SK-N-SH (cell line): ENCODE data around the gene PRF1. TPM values are rescaled to one million over a fixed set of nuclear protein-coding genes. Genes with fewer than 3 reads are reported as not detected.

Experiments used
- CTCF ChIA-PET: fragments of 300-600, 350-600 bp; formaldehyde crosslinking; extraction: SDS; loops from one replicate; lab custom pipeline; 2021; lab: Yijun Ruan, JAX
- POLR2A ChIA-PET: fragments of 350-600 bp; sonication (Branson Sonifier 250); formaldehyde crosslinking; extraction: SDS; loops from one replicate; lab custom pipeline; 2020; ENCODE audit warnings: antibody characterized with exemption, inconsistent platforms; lab: Yijun Ruan, JAX
- DNase-seq: peaks from one replicate; pipeline ENCODE4 v3.0.0; 2012
- H2AFZ ChIP-seq: fragments of 200-600 bp; sonication (generic); 2 replicates; pipeline ENCODE4 v1.8.1; 2016; ENCODE audit warnings: antibody characterized with exemption, mild to moderate bottlenecking, low read depth
- H3F3A ChIP-seq: fragments of 200-600 bp; sonication (generic); replicated peaks from 2 replicates; pipeline ENCODE3; 2016; ENCODE audit warnings: antibody characterized with exemption, mild to moderate bottlenecking; ENCODE audit not compliant: insufficient read depth
- H3K27ac ChIP-seq, 2 experiments: fragments of 200-500 bp in 1 of 2; fragments of 200-600 bp in 1 of 2; sonication (Bioruptor generic) in 1 of 2; sonication (generic), shearing (Covaris generic) in 1 of 2; 2 replicates each; pipeline versions ENCODE4 v1.5.1 to v1.6.1; 2014 to 2016; ENCODE audit warnings: low read depth in 2 of 2, inconsistent platforms in 1 of 2, low read length in 1 of 2, mild to moderate bottlenecking in 1 of 2, mixed read lengths in 1 of 2
- H3K27me3 ChIP-seq: fragments of 200-600 bp; sonication (generic), shearing (Covaris generic); 2 replicates; pipeline ENCODE4 v1.6.1; 2016; ENCODE audit warnings: mixed run types; ENCODE audit not compliant: insufficient read depth
- H3K36me3 ChIP-seq, 2 experiments: fragments of 200-500 bp in 1 of 2; fragments of 200-600 bp in 1 of 2; sonication (Bioruptor generic) in 1 of 2; sonication (generic) in 1 of 2; replicated peaks in 1 of 2; 2 replicates each; pipeline versions ENCODE3 to v1.5.1; 2014 to 2016; ENCODE audit warnings: low read length in 1 of 2, mild to moderate bottlenecking in 1 of 2; ENCODE audit not compliant: insufficient read depth in 2 of 2, control insufficient read depth in 1 of 2
- H3K4me1 ChIP-seq, 2 experiments: fragments of 200-500 bp in 1 of 2; fragments of 200-600 bp in 1 of 2; sonication (Bioruptor generic) in 1 of 2; sonication (generic), shearing (Covaris generic) in 1 of 2; 2 replicates each; pipeline versions ENCODE4 v1.5.1 to v1.6.1; 2014 to 2016; ENCODE audit warnings: low read depth in 1 of 2, low read length in 1 of 2, mixed run types in 1 of 2; ENCODE audit not compliant: insufficient read depth in 2 of 2, control insufficient read depth in 1 of 2
- H3K4me2 ChIP-seq: fragments of 200-600 bp; sonication (generic), shearing (Covaris generic); 2 replicates; pipeline ENCODE4 v1.6.1; 2017; ENCODE audit warnings: mixed run types
- H3K4me3 ChIP-seq, 2 experiments: fragments of 200-500 bp in 1 of 2; fragments of 200-600 bp in 1 of 2; sonication (Bioruptor generic) in 1 of 2; sonication (generic), shearing (Covaris generic) in 1 of 2; 2 replicates each; pipeline versions ENCODE4 v1.5.1 to v1.8.1; 2014 to 2016; ENCODE audit warnings: low read depth in 2 of 2, inconsistent platforms in 1 of 2, low read length in 1 of 2, mild to moderate bottlenecking in 1 of 2, mixed read lengths in 1 of 2, moderate library complexity in 1 of 2
- H3K79me2 ChIP-seq: fragments of 200-600 bp; sonication (generic); 2 replicates; pipeline ENCODE4 v1.8.1; 2017; ENCODE audit warnings: mild to moderate bottlenecking; ENCODE audit not compliant: insufficient read depth
- H3K9ac ChIP-seq: fragments of 200-600 bp; sonication (generic); 2 replicates; pipeline ENCODE4 v1.6.1; 2017; ENCODE audit warnings: mixed run types
- H3K9me2 ChIP-seq: fragments of 200-600 bp; sonication (generic); 2 replicates; pipeline ENCODE4 v1.6.1; 2017; ENCODE audit warnings: mixed run types
- H3K9me3 ChIP-seq: fragments of 200-600 bp; sonication (generic); 2 replicates; pipeline ENCODE4 v1.6.1; 2017; ENCODE audit warnings: mixed run types, mild to moderate bottlenecking, moderate library complexity
- H4K20me1 ChIP-seq: fragments of 200-600 bp; sonication (generic); 2 replicates; pipeline ENCODE4 v1.6.1; 2017; ENCODE audit warnings: mild to moderate bottlenecking, mixed run types; ENCODE audit not compliant: insufficient read depth
- ELF1 ChIP-seq: IDR thresholded peaks from 2 replicates; pipeline ENCODE4 v1.4.0; 2012
- FOSL2 ChIP-seq: IDR thresholded peaks from 2 replicates; pipeline ENCODE4 v1.4.0; 2012; ENCODE audit warnings: low read depth, mild to moderate bottlenecking, moderate library complexity, borderline replicate concordance
- FOXM1 ChIP-seq: IDR thresholded peaks from 2 replicates; pipeline ENCODE4 v1.4.0; 2012; ENCODE audit warnings: low read depth, mild to moderate bottlenecking
- GABPA ChIP-seq: IDR thresholded peaks from 2 replicates; pipeline ENCODE4 v1.4.0; 2012; ENCODE audit warnings: low read depth, mild to moderate bottlenecking
- IRF3 ChIP-seq: fragments of 150-350 bp; IDR thresholded peaks from 2 replicates; pipeline ENCODE4 v1.6.1; 2016; ENCODE audit warnings: mild to moderate bottlenecking, low read depth, low read length
- NFIC ChIP-seq: IDR thresholded peaks from 2 replicates; pipeline ENCODE4 v1.4.0; 2012; ENCODE audit warnings: borderline replicate concordance
- NRF1 ChIP-seq: IDR thresholded peaks from 2 replicates; pipeline ENCODE4 v1.6.1; 2012; ENCODE audit warnings: low read depth, mild to moderate bottlenecking, low read length
- POLR2AphosphoS5 ChIP-seq: IDR thresholded peaks from 2 replicates; pipeline ENCODE4 v1.6.1; 2012; ENCODE audit warnings: low read depth, low read length
- RXRA ChIP-seq: IDR thresholded peaks from 2 replicates; pipeline ENCODE4 v1.4.0; 2012; ENCODE audit warnings: low read depth, mild to moderate bottlenecking, borderline replicate concordance
- TAF1 ChIP-seq: IDR thresholded peaks from 2 replicates; pipeline ENCODE4 v1.6.1; 2012; ENCODE audit warnings: low read depth, mild to moderate bottlenecking, low read length, moderate library complexity, borderline replicate concordance
- WGBS: methylation state at CpG from one replicate; pipeline ENCODE4 v1.1.6; 2017; ENCODE audit warnings: low lambda C conversion rate; 5-methylcytosine and 5-hydroxymethylcytosine counted together
- polyA plus RNA-seq, 3 experiments: library from polyadenylated mRNA; depleted of rRNA; stranded (reverse); fragments of >200 nt; gene quantifications; 2 replicates each; pipeline ENCODE4 v1.2.3, GENCODE V29; 2012
- TF ChIP-seq, protein P1 (sequence below): IDR thresholded peaks from 2 replicates; pipeline ENCODE4 v1.6.1; 2012; ENCODE audit warnings: mild to moderate bottlenecking, low read depth, low read length, moderate library complexity

PRF1 gene
- polyA plus RNA-seq, 1 of the 3 experiments (the other 2 are of a cell fraction), result not detected

- H3K4me3 ChIP-seq, result no peak overlapping the region
- H3K4me1 ChIP-seq, result peaks cover 0 to 42% of the 10 kb centered on the region in 2 experiments; a peak in 3 of 4 replicates
- peaks cover 22% of the 10 kb centered on the region; the same call in 1 of the 2 replicates for H3K27me3 ChIP-seq
- no peak overlapping the region for H3K9ac ChIP-seq
- no peaks in the 10 kb centered on the region for H3K79me2 ChIP-seq
- H3K9me3 ChIP-seq, result no peaks in the 10 kb centered on the region
- no peak overlapping the region for H2AFZ ChIP-seq
- no peaks in the 10 kb centered on the region for H4K20me1 ChIP-seq
- POLR2A ChIA-PET, result no interaction called here
- H3F3A ChIP-seq, result no peaks in the 10 kb centered on the region
- DNase-seq, result no peak
- H3K36me3 ChIP-seq, result no peaks in the 10 kb centered on the region
- CTCF ChIA-PET, result interaction anchor here (0.9 to 1.1 kb wide), 2 partner anchors 19 to 68 kb away, joined by 3 to 6 read pairs; no protein-coding TSS in a partner anchor
- no peak overlapping the region for H3K4me2 ChIP-seq
- H3K9me2 ChIP-seq, result no peaks in the 10 kb centered on the region
- H3K27ac ChIP-seq, result peak overlapping the region in 1 of 2 experiments; percentile 73; a peak in 2 of 4 replicates
- 61% methylated on average over 8 of the region's 8 CpGs for WGBS
- TF ChIP-seq FOXM1 (no peak), RXRA (no peak), FOSL2 (no peak), TAF1 (no peak), NFIC (no peak), POLR2AphosphoS5 (no peak), IRF3 (no peak), GABPA (no peak), ELF1 (no peak), NRF1 (no peak)
- TF ChIP-seq, protein P1, sequence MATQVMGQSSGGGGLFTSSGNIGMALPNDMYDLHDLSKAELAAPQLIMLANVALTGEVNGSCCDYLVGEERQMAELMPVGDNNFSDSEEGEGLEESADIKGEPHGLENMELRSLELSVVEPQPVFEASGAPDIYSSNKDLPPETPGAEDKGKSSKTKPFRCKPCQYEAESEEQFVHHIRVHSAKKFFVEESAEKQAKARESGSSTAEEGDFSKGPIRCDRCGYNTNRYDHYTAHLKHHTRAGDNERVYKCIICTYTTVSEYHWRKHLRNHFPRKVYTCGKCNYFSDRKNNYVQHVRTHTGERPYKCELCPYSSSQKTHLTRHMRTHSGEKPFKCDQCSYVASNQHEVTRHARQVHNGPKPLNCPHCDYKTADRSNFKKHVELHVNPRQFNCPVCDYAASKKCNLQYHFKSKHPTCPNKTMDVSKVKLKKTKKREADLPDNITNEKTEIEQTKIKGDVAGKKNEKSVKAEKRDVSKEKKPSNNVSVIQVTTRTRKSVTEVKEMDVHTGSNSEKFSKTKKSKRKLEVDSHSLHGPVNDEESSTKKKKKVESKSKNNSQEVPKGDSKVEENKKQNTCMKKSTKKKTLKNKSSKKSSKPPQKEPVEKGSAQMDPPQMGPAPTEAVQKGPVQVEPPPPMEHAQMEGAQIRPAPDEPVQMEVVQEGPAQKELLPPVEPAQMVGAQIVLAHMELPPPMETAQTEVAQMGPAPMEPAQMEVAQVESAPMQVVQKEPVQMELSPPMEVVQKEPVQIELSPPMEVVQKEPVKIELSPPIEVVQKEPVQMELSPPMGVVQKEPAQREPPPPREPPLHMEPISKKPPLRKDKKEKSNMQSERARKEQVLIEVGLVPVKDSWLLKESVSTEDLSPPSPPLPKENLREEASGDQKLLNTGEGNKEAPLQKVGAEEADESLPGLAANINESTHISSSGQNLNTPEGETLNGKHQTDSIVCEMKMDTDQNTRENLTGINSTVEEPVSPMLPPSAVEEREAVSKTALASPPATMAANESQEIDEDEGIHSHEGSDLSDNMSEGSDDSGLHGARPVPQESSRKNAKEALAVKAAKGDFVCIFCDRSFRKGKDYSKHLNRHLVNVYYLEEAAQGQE, result no peak
These were observed 16.1 kb downstream of the PRF1 start for GRCh38 chr10:70586348-70586930.
